ENCODE data around the gene LMCD1. TPM values are rescaled to one million over a fixed set of nuclear protein-coding genes. Genes with fewer than 3 reads are reported as not detected.

The LMCD1 gene
- total and polyA plus RNA-seq, 2 donors (not counting 1 experiment from before 2014, with no cell fraction given) = 60.1 to 137 TPM

GRCh38 chr3:8503871-8504610 lies 2.4 kb downstream of the LMCD1 start:
- H3K79me2 ChIP-seq (ENCODE audit: control insufficient read depth, insufficient read depth, low read length) = no peaks in the 10 kb centered on the region
- no peaks in the 10 kb centered on the region for H3K36me3 ChIP-seq (ENCODE audit: control insufficient read depth, insufficient read depth, low read length)
- no peak overlapping the region for H2AFZ ChIP-seq (ENCODE audit: low read length)
- H3K4me1 ChIP-seq (ENCODE audit: control insufficient read depth, extremely low read depth, insufficient read depth, low read length) = peaks cover 31% of the 10 kb centered on the region
- no peaks in the 10 kb centered on the region for H3K27me3 ChIP-seq (ENCODE audit: control insufficient read depth, insufficient read depth, low read length)
- H3K9ac ChIP-seq (ENCODE audit: insufficient read depth, low read length) = no peak overlapping the region
- no peak for TF ChIP-seq EZH2 (IDR thresholded peaks at IDR 0.05; ENCODE audit: low read length, missing control alignments)
- TF ChIP-seq CTCF (conservative IDR thresholded peaks at IDR 0.05 in 1 of 2, IDR thresholded peaks at IDR 0.05 in 1 of 2; ENCODE audit: low read depth in 1 of 2, low read length in 2 of 2) = no peak
- no peaks in the 10 kb centered on the region for H4K20me1 ChIP-seq (ENCODE audit: control insufficient read depth, extremely low read depth, insufficient read depth, low read length)
- H3K4me3 ChIP-seq (replicated peaks in 1 of 4; ENCODE audit: control extremely low read depth in 1 of 4, insufficient read depth in 1 of 4, low read depth in 3 of 4, low read length in 4 of 4) = peak overlapping the region in 3 of 4 experiments; percentile 1 to 64 (median 7)
- peak in 1 of 2 donors; percentile 13 for DNase-seq (ENCODE audit: low read depth in 2 of 2)
- H3K9me3 ChIP-seq (ENCODE audit: control insufficient read depth, insufficient read depth, low read depth, low read length) = no peaks in the 10 kb centered on the region
- peak overlapping the region; percentile 38 for H3K4me2 ChIP-seq (ENCODE audit: extremely low read depth, insufficient read depth, low read length)
- no peak overlapping the region for H3K27ac ChIP-seq (ENCODE audit: insufficient read depth, low read length)

- peak overlapping the region in 1 of 4 experiments; percentile 64 for H3K4me3 ChIP-seq (replicated peaks in 1 of 4; ENCODE audit: control extremely low read depth in 1 of 4, insufficient read depth in 1 of 4, low read depth in 3 of 4, low read length in 4 of 4)
- H3K27ac ChIP-seq (ENCODE audit: insufficient read depth, low read length) = no peak overlapping the region
- H3K4me2 ChIP-seq (ENCODE audit: extremely low read depth, insufficient read depth, low read length) = peak overlapping the region; percentile 38
These were observed 3.0 kb downstream of the LMCD1 start for GRCh38 chr3:8504611-8504973.

GRCh38 chr3:8505621-8506020 lies 4.0 kb downstream of the LMCD1 start:
- peaks cover 37% of the 10 kb centered on the region for H3K4me1 ChIP-seq (ENCODE audit: control insufficient read depth, extremely low read depth, insufficient read depth, low read length)
- H3K4me2 ChIP-seq (ENCODE audit: extremely low read depth, insufficient read depth, low read length) = peak overlapping the region; percentile 26
- H2AFZ ChIP-seq (ENCODE audit: low read length) = no peak overlapping the region
- TF ChIP-seq CTCF (conservative IDR thresholded peaks at IDR 0.05 in 1 of 2, IDR thresholded peaks at IDR 0.05 in 1 of 2; ENCODE audit: low read depth in 1 of 2, low read length in 2 of 2) (no peak), EZH2 (IDR thresholded peaks at IDR 0.05; ENCODE audit: low read length, missing control alignments) (no peak)
- no peak overlapping the region for H3K9ac ChIP-seq (ENCODE audit: insufficient read depth, low read length)
- no peaks in the 10 kb centered on the region for H4K20me1 ChIP-seq (ENCODE audit: control insufficient read depth, extremely low read depth, insufficient read depth, low read length)
- H3K27me3 ChIP-seq (ENCODE audit: control insufficient read depth, insufficient read depth, low read length) = no peaks in the 10 kb centered on the region
- peak overlapping the region in 1 of 4 experiments; percentile 64 for H3K4me3 ChIP-seq (replicated peaks in 1 of 4; ENCODE audit: control extremely low read depth in 1 of 4, insufficient read depth in 1 of 4, low read depth in 3 of 4, low read length in 4 of 4)
- H3K9me3 ChIP-seq (ENCODE audit: control insufficient read depth, insufficient read depth, low read depth, low read length) = no peaks in the 10 kb centered on the region
- DNase-seq (ENCODE audit: low read depth in 2 of 2) = no peak
- no peaks in the 10 kb centered on the region for H3K79me2 ChIP-seq (ENCODE audit: control insufficient read depth, insufficient read depth, low read length)
- H3K36me3 ChIP-seq (ENCODE audit: control insufficient read depth, insufficient read depth, low read length) = no peaks in the 10 kb centered on the region
- H3K27ac ChIP-seq (ENCODE audit: insufficient read depth, low read length) = peak overlapping the region; percentile 19

More at GRCh38 chr3:8504611-8504973, 3.0 kb downstream of the LMCD1 start:
- Histone ChIP-seq H3K79me2 (ENCODE audit: control insufficient read depth, insufficient read depth, low read length) (no peaks in the 10 kb centered on the region), H2AFZ (ENCODE audit: low read length) (no peak overlapping the region), H3K9ac (ENCODE audit: insufficient read depth, low read length) (no peak overlapping the region), H3K36me3 (ENCODE audit: control insufficient read depth, insufficient read depth, low read length) (no peaks in the 10 kb centered on the region), H4K20me1 (ENCODE audit: control insufficient read depth, extremely low read depth, insufficient read depth, low read length) (no peaks in the 10 kb centered on the region), H3K4me1 (ENCODE audit: control insufficient read depth, extremely low read depth, insufficient read depth, low read length) (peaks cover 36% of the 10 kb centered on the region), H3K9me3 (ENCODE audit: control insufficient read depth, insufficient read depth, low read depth, low read length) (no peaks in the 10 kb centered on the region), H3K27me3 (ENCODE audit: control insufficient read depth, insufficient read depth, low read length) (no peaks in the 10 kb centered on the region)
- DNase-seq (ENCODE audit: low read depth in 2 of 2) = no peak
- no peak for TF ChIP-seq EZH2 (IDR thresholded peaks at IDR 0.05; ENCODE audit: low read length, missing control alignments)
- TF ChIP-seq CTCF (conservative IDR thresholded peaks at IDR 0.05 in 1 of 2, IDR thresholded peaks at IDR 0.05 in 1 of 2; ENCODE audit: low read depth in 1 of 2, low read length in 2 of 2) = no peak
